GM18520 (cell line): Measurements from ENCODE around the gene APH1A.
A peak's percentile ranks its signal among the peaks of the same experiment; 100 is the strongest.
"Not testable (repeated sequence)": the region's sequence is repeated elsewhere in the genome, so short reads cannot be mapped to it uniquely, and the experiment has no call there.

Experiments
- ATAC-seq: cut with Tn5 transposase; IDR thresholded peaks from one replicate; pipeline ENCODE4 v1.9.1; 2021; ENCODE audit not compliant: unreplicated experiment

Gene APH1A

GRCh38 chr1:150269451-150269850, 635 bp upstream of the APH1A start:
- ATAC-seq: no peak

- ATAC-seq: no peak
Measured at GRCh38 chr1:150268340-150268704, 494 bp downstream of the APH1A start.

GRCh38 chr1:150267896-150268295, 920 bp downstream of the APH1A start:
- no peak for ATAC-seq

- no peak for ATAC-seq
Measured at GRCh38 chr1:150263549-150263948, 5.3 kb downstream of the APH1A start.

GRCh38 chr1:150262388-150263320, 6.2 kb downstream of the APH1A start:
- ATAC-seq: no peak

GRCh38 chr1:150261367-150261766, 7.4 kb downstream of the APH1A start:
- no peak for ATAC-seq

GRCh38 chr1:150259758-150260669, 8.8 kb downstream of the APH1A start:
- ATAC-seq: no peak

GRCh38 chr1:150259217-150259616, 9.6 kb downstream of the APH1A start:
- ATAC-seq: no peak

GRCh38 chr1:150257624-150258585, 10.9 kb downstream of the APH1A start, which contains the start of gene CA14:
Gene CA14, plus strand, starts transcription at chr1:150257774. Its CDS starts 355 bp downstream, at chr1:150258129.
- no peak for ATAC-seq

- no peak for ATAC-seq
Measured at GRCh38 chr1:150256554-150257341, 12.1 kb downstream of the APH1A start.

GRCh38 chr1:150256198-150256553, 12.6 kb downstream of the APH1A start:
- no peak for ATAC-seq

GRCh38 chr1:150249936-150250335, 18.9 kb downstream of the APH1A start:
- no peak for ATAC-seq

GRCh38 chr1:150243003-150243402, 25.8 kb downstream of the APH1A start:
- no peak for ATAC-seq

- no peak for ATAC-seq
Measured at GRCh38 chr1:150237746-150238145, 31.1 kb downstream of the APH1A start.

- ATAC-seq: not testable (repeated sequence)
Measured at GRCh38 chr1:150237176-150237575, 31.6 kb downstream of the APH1A start.

- ATAC-seq: no peak
Measured at GRCh38 chr1:150236614-150237100, 32.2 kb downstream of the APH1A start.

- ATAC-seq: peak; percentile 88
Measured at GRCh38 chr1:150235852-150236613, 32.8 kb downstream of the APH1A start, which contains the start of gene ANP32E. Gene ANP32E, minus strand, starts transcription at chr1:150236112. Its CDS starts 326 bp downstream, at chr1:150235786.

GRCh38 chr1:150235294-150235851, 33.4 kb downstream of the APH1A start:
- no peak for ATAC-seq
